Measurements from ENCODE around the gene DCTN3. TPM values are rescaled to one million over a fixed set of nuclear protein-coding genes. Genes with fewer than 3 reads are reported as not detected.
A peak's percentile ranks its signal among the peaks of the same experiment; 100 is the strongest.

DCTN3 gene
- total and polyA plus RNA-seq, 8 donors, result 9.3 to 107 (median 55.4) TPM

GRCh38 chr9:34624475-34625185, 4.3 kb upstream of the DCTN3 start:
- DNase-seq, result no peak
- Histone ChIP-seq H3K27ac (no peak overlapping the region), H3K36me3 (no peaks in the 10 kb centered on the region), H3K27me3 (peaks cover 30 to 86% (median 79%) of the 10 kb centered on the region in 3 donors), H3K9me3 (no peaks in the 10 kb centered on the region), H3K4me3 (no peak overlapping the region), H3K4me1 (peaks cover 23 to 43% (median 37%) of the 10 kb centered on the region in 4 donors)
- intact Hi-C loops (cut with DNase I; ENCODE audit: low total_unique reads), result no loop called here
- WGBS, 5 donors, result 12 to 25% (median 16%) methylated on average over 17 to 39 of the region's 39 CpGs
- no peak for TF ChIP-seq CTCF (IDR thresholded peaks at IDR 0.05)
- no peak for TF ChIP-seq POLR2AphosphoS5 (IDR thresholded peaks at IDR 0.05)

- WGBS, 5 donors, result 9 to 16% (median 11%) methylated on average over 20 to 63 of the region's 63 CpGs
- peaks cover 0 to 3% (median under 1%) of the 10 kb centered on the region in 4 donors for H3K36me3 ChIP-seq
- H3K4me3 ChIP-seq, result peak overlapping the region in 2 of 4 donors; percentile 13 to 20
- H3K27ac ChIP-seq, result no peak overlapping the region
- no peak for DNase-seq
- TF ChIP-seq EP300 (IDR thresholded peaks at IDR 0.05) (no peak), POLR2AphosphoS5 (IDR thresholded peaks at IDR 0.05) (no peak), CTCF (IDR thresholded peaks at IDR 0.05) (no peak), POLR2A (IDR thresholded peaks at IDR 0.05) (no peak)
- intact Hi-C loops (cut with DNase I; ENCODE audit: low total_unique reads), result no loop called here
- H3K9me3 ChIP-seq, result no peaks in the 10 kb centered on the region
- H3K4me1 ChIP-seq, result peaks cover 19 to 42% (median 36%) of the 10 kb centered on the region in 4 donors
- peaks cover 30 to 76% (median 69%) of the 10 kb centered on the region in 3 donors for H3K27me3 ChIP-seq
Measured at GRCh38 chr9:34623374-34624235, 3.3 kb upstream of the DCTN3 start.

GRCh38 chr9:34615132-34615531, 5.2 kb downstream of the DCTN3 start:
- Histone ChIP-seq H3K9me3 (no peaks in the 10 kb centered on the region), H3K4me3 (no peak overlapping the region), H3K27me3 (no peaks in the 10 kb centered on the region), H3K27ac (no peak overlapping the region), H3K4me1 (peaks cover 28 to 42% (median 34%) of the 10 kb centered on the region in 4 donors), H3K36me3 (peaks cover 32 to 60% (median 51%) of the 10 kb centered on the region in 4 donors)
- no peak for TF ChIP-seq CTCF (IDR thresholded peaks at IDR 0.05)
- no peak for TF ChIP-seq POLR2AphosphoS5 (IDR thresholded peaks at IDR 0.05)
- TF ChIP-seq EP300 (IDR thresholded peaks at IDR 0.05), result no peak
- TF ChIP-seq POLR2A (IDR thresholded peaks at IDR 0.05), result no peak
- no peak for DNase-seq
- WGBS, 5 donors, result 84 to 95% (median 92%) methylated on average over 2 of the region's 2 CpGs
- intact Hi-C loops (cut with DNase I; ENCODE audit: low total_unique reads), result no loop called here

- Histone ChIP-seq H3K27ac (peak overlapping the region in 3 of 5 donors; percentile 88 to 89 (median 88)), H3K4me3 (peak overlapping the region; percentile 57 to 75 (median 63)), H3K9me3 (no peaks in the 10 kb centered on the region), H3K27me3 (no peaks in the 10 kb centered on the region), H3K36me3 (peaks cover 32 to 51% (median 43%) of the 10 kb centered on the region in 4 donors), H3K4me1 (peaks cover 20 to 30% (median 25%) of the 10 kb centered on the region in 4 donors)
- 1 to 4% (median 2%) methylated on average over 15 of the region's 15 CpGs for WGBS, 5 donors
- DNase-seq, result peak; percentile 78 to 93
- intact Hi-C loops (cut with DNase I; ENCODE audit: low total_unique reads), result no loop called here
- peak in 5 of 7 experiments; percentile 55 to 85 (median 81) for TF ChIP-seq CTCF (IDR thresholded peaks at IDR 0.05)
- no peak for TF ChIP-seq EP300 (IDR thresholded peaks at IDR 0.05)
Measured at GRCh38 chr9:34612788-34613390, 7.4 kb downstream of the DCTN3 start.
